22Rv1 (cell line): ENCODE data around the gene ABHD3.

ENCODE experiments used
- ZFX ChIP-seq: fragments of 450-650 bp; IDR thresholded peaks from 2 replicates; pipeline ENCODE4 v1.6.1; 2017; ENCODE audit warnings: antibody characterized with exemption, borderline replicate concordance
- TF ChIP-seq, protein P1 (sequence below): fragments of 450-650 bp; IDR thresholded peaks from 2 replicates; pipeline ENCODE4 v1.5.1; 2017; ENCODE audit warnings: mild to moderate bottlenecking

DNA sequence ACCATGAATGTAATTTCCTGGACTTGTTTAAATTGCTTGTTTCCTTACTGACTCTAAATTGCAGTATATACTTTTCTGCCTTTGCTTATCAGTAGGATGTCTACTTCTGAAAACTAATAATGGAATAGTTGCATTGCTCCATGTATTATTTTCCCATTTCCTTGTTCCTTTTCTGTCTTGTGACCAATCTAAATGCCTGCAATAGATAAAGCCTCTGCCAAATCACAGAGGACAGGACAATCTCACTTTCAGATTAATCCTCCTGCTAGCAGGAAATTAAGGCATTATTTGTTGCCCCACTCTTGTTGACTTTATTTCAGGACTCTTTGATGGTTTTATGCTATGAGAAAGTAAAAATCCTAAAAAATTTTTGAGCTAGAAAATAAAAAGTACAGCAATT, 99.4 kb downstream of the ABHD3 start:
- TF ChIP-seq, protein P1, sequence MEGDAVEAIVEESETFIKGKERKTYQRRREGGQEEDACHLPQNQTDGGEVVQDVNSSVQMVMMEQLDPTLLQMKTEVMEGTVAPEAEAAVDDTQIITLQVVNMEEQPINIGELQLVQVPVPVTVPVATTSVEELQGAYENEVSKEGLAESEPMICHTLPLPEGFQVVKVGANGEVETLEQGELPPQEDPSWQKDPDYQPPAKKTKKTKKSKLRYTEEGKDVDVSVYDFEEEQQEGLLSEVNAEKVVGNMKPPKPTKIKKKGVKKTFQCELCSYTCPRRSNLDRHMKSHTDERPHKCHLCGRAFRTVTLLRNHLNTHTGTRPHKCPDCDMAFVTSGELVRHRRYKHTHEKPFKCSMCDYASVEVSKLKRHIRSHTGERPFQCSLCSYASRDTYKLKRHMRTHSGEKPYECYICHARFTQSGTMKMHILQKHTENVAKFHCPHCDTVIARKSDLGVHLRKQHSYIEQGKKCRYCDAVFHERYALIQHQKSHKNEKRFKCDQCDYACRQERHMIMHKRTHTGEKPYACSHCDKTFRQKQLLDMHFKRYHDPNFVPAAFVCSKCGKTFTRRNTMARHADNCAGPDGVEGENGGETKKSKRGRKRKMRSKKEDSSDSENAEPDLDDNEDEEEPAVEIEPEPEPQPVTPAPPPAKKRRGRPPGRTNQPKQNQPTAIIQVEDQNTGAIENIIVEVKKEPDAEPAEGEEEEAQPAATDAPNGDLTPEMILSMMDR = no peak
- no peak for TF ChIP-seq ZFX
